ENCODE measurements around the gene OR7A10. TPM values are rescaled to one million over a fixed set of nuclear protein-coding genes. Genes with fewer than 3 reads are reported as not detected.
"Not testable (repeated sequence)": the region's sequence is repeated elsewhere in the genome, so short reads cannot be mapped to it uniquely, and the experiment has no call there.

The OR7A10 gene
- total RNA-seq, 1 donor from 2014 or later: not detected

GRCh38 chr19:14795078-14795721, 53.5 kb downstream of the OR7A10 start:
- DNase-seq (ENCODE audit: low spot score): no peak

GRCh38 chr19:14792250-14792649, 56.5 kb downstream of the OR7A10 start:
- not testable (repeated sequence) for DNase-seq (ENCODE audit: low spot score)

Other genes with a start within 250 kb of the OR7A10 start
- gene ADGRE3, start 174.1 kb downstream of the OR7A10 start, total RNA-seq: not detected
- gene ZNF333, start 158.9 kb downstream of the OR7A10 start, total RNA-seq: 16.5 TPM
- 5.1 TPM for gene ADGRE2, start 70.4 kb downstream of the OR7A10 start, total RNA-seq
- not detected for gene OR7A5, start 13.7 kb downstream of the OR7A10 start, total RNA-seq
- 0.14 TPM for gene OR7C1, start 13.7 kb downstream of the OR7A10 start, total RNA-seq
- not detected for gene OR7A17, start 37.2 kb upstream of the OR7A10 start, total RNA-seq
- gene OR7C2, start 92.6 kb upstream of the OR7A10 start, total RNA-seq: not detected
- gene SLC1A6, start 130.9 kb upstream of the OR7A10 start, total RNA-seq: not detected
- gene CASP14, start 200.6 kb upstream of the OR7A10 start, total RNA-seq: not detected
- gene OR1I1, start 233.3 kb upstream of the OR7A10 start, total RNA-seq: not detected